ENCODE results near the gene PRKN.
"Not testable (repeated sequence)": the region's sequence is repeated elsewhere in the genome, so short reads cannot be mapped to it uniquely, and the experiment has no call there.

PRKN gene

GRCh38 chr6:161833099-161833860, 894.3 kb downstream of the PRKN start:
- no peak for TF ChIP-seq CTCF (conservative IDR thresholded peaks at IDR 0.05)
- no peak overlapping the region for H3K27ac ChIP-seq

GRCh38 chr6:161832622-161833021, 894.9 kb downstream of the PRKN start:
- no peak overlapping the region for H3K27ac ChIP-seq
- TF ChIP-seq CTCF (conservative IDR thresholded peaks at IDR 0.05), result no peak

- TF ChIP-seq CTCF (conservative IDR thresholded peaks at IDR 0.05), result no peak
- no peak overlapping the region for H3K27ac ChIP-seq
Observed at GRCh38 chr6:161830866-161831616, 896.5 kb downstream of the PRKN start.

- H3K27ac ChIP-seq, result no peak overlapping the region
- TF ChIP-seq CTCF (conservative IDR thresholded peaks at IDR 0.05), result no peak
Observed at GRCh38 chr6:161829291-161829729, 898.3 kb downstream of the PRKN start.

- no peak for TF ChIP-seq CTCF (conservative IDR thresholded peaks at IDR 0.05)
- no peak overlapping the region for H3K27ac ChIP-seq
Observed at GRCh38 chr6:161828355-161828754, 899.2 kb downstream of the PRKN start.

GRCh38 chr6:161826512-161826911, 901.1 kb downstream of the PRKN start:
- TF ChIP-seq CTCF (conservative IDR thresholded peaks at IDR 0.05), result no peak
- H3K27ac ChIP-seq, result no peak overlapping the region

GRCh38 chr6:161822204-161822603, 905.4 kb downstream of the PRKN start:
- not testable (repeated sequence) for H3K27ac ChIP-seq

- no peak for TF ChIP-seq CTCF (conservative IDR thresholded peaks at IDR 0.05)
- no peak overlapping the region for H3K27ac ChIP-seq
Observed at GRCh38 chr6:161817881-161818280, 909.7 kb downstream of the PRKN start.

All from VCaP (cell line).